Panc1 (cell line): ENCODE results near the gene HDAC7.

Source experiments
- CTCF ChIP-seq: fragments of 450-650 bp; IDR thresholded peaks from 2 replicates; pipeline ENCODE4 v1.5.1; 2017; ENCODE audit warnings: mild to moderate bottlenecking
- REST ChIP-seq, 2 experiments: IDR thresholded peaks; 2 replicates each; pipeline ENCODE4 v1.6.1; 2011 to 2012; ENCODE audit warnings: low read depth in 2 of 2, control low read depth in 1 of 2, low read length in 1 of 2, mild to moderate bottlenecking in 1 of 2, moderate library complexity in 1 of 2; ENCODE audit not compliant: insufficient read depth in 1 of 2
- TCF7L2 ChIP-seq: IDR thresholded peaks from 2 replicates; pipeline ENCODE4 v1.6.1; 2011; ENCODE audit warnings: mild to moderate bottlenecking, low read depth, low read length, inconsistent platforms

GRCh38 chr12:47839214-47839876 lies 19.6 kb upstream of the HDAC7 start:
- TF ChIP-seq REST (IDR thresholded peaks at IDR 0.05; ENCODE audit: insufficient read depth in 1 of 2, low read depth in 2 of 2, low read length in 1 of 2) (no peak), CTCF (no peak), TCF7L2 (no peak)
